ENCODE results near the gene KLHL41.

KLHL41 gene

DNA sequence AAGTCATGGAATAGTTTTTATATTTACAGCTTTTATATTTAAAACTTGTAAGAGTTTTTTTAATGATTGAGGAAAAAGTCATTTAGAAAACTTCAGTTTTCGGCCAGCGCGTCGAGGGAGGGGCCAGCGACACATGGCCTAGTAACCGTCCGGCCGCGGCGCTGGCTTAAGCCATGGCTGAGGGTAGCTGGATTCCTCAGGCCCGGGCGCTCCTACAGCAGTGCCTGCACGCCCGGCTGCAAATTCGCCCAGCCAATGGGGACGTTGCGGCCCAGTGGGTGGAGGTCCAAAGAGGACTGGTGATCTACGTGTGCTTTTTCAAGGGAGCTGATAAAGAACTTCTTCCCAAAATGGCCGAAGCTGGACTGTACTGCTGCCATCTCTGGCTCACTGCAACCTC, 4.9 kb upstream of the KLHL41 start:
- TF ChIP-seq CTCF (IDR thresholded peaks at IDR 0.05; ENCODE audit: low read depth, low read length, missing control alignments), result no peak
- no peak for DNase-seq (ENCODE audit: low read depth)
- no peak overlapping the region for H3K4me3 ChIP-seq (ENCODE audit: low read depth, low read length)

GRCh38 chr2:169507698-169508097, 1.8 kb upstream of the KLHL41 start:
- no peak for DNase-seq (ENCODE audit: low read depth)
- no peak for TF ChIP-seq CTCF (IDR thresholded peaks at IDR 0.05; ENCODE audit: low read depth, low read length, missing control alignments)
- no peak overlapping the region for H3K4me3 ChIP-seq (ENCODE audit: low read depth, low read length)

GRCh38 chr2:169509955-169510354, 453 bp downstream of the KLHL41 start:
- H3K4me3 ChIP-seq (ENCODE audit: low read depth, low read length), result no peak overlapping the region
- TF ChIP-seq CTCF (IDR thresholded peaks at IDR 0.05; ENCODE audit: low read depth, low read length, missing control alignments), result no peak
- DNase-seq (ENCODE audit: low read depth), result no peak

DNA sequence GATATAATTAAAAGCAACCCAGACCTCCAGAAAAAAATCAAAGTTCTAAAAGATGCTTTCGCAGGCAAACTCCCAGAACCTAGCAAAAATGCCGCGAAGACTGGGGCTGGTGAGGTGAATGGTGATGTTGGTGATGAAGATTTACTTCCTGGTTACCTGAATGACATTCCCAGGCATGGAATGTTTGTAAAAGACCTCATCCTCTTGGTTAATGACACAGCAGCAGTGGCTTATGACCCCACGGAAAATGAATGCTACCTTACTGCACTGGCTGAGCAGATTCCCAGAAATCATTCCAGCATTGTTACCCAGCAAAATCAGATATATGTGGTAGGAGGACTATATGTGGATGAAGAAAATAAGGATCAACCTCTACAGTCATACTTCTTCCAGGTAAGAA, 994 bp downstream of the KLHL41 start:
- no peak for TF ChIP-seq CTCF (IDR thresholded peaks at IDR 0.05; ENCODE audit: low read depth, low read length, missing control alignments)
- DNase-seq (ENCODE audit: low read depth), result no peak
- H3K4me3 ChIP-seq (ENCODE audit: low read depth, low read length), result no peak overlapping the region

DNA sequence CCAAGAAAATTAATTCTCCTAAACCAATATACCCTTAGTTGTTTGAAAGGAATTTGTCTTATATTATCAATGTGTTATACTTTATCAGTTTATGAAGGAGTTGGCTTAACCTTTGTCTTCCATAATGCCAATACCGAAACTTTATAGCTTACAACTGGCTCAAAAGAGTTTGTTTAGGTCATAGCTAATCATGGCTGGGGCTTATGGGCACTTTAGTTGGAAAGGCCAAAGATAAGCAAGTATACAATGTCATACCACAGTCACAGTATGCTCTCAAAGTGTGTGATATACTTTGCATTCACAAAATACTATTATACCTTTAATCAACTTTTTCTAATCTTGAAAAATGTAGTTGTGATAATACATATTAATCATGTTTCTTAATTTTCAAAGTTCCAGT, 2.3 kb downstream of the KLHL41 start:
- DNase-seq (ENCODE audit: low read depth), result no peak
- H3K4me3 ChIP-seq (ENCODE audit: low read depth, low read length), result no peak overlapping the region
- TF ChIP-seq CTCF (IDR thresholded peaks at IDR 0.05; ENCODE audit: low read depth, low read length, missing control alignments), result no peak

- TF ChIP-seq CTCF (IDR thresholded peaks at IDR 0.05; ENCODE audit: low read depth, low read length, missing control alignments), result no peak
- no peak overlapping the region for H3K4me3 ChIP-seq (ENCODE audit: low read depth, low read length)
- no peak for DNase-seq (ENCODE audit: low read depth)
Measured at GRCh38 chr2:169512525-169512924, 3.0 kb downstream of the KLHL41 start.

- no peak overlapping the region for H3K4me3 ChIP-seq (ENCODE audit: low read depth, low read length)
- no peak for TF ChIP-seq CTCF (IDR thresholded peaks at IDR 0.05; ENCODE audit: low read depth, low read length, missing control alignments)
- no peak for DNase-seq (ENCODE audit: low read depth)
Measured at GRCh38 chr2:169513094-169513493, 3.6 kb downstream of the KLHL41 start.
